HG03175 (cell line): ENCODE measurements around the gene TOM1L2.

Source experiments
- ATAC-seq: cut with Tn5 transposase; IDR thresholded peaks from one replicate; pipeline ENCODE4 v1.9.1; 2021; ENCODE audit warnings: mild to moderate bottlenecking, moderate library complexity; ENCODE audit not compliant: unreplicated experiment

Gene TOM1L2

GRCh38 chr17:17795296-17795695, 176.9 kb downstream of the TOM1L2 start:
- no peak for ATAC-seq

- no peak for ATAC-seq
Measured at GRCh38 chr17:17794382-17794781, 177.8 kb downstream of the TOM1L2 start.
